Cardiac muscle cell (in vitro differentiated cells and primary cell): ENCODE measurements around the gene ABCA4. TPM values are rescaled to one million over a fixed set of nuclear protein-coding genes. Genes with fewer than 3 reads are reported as not detected.
"Not testable (repeated sequence)": the region's sequence is repeated elsewhere in the genome, so short reads cannot be mapped to it uniquely, and the experiment has no call there.

Experiments
- DNase-seq, 2 donors: peaks; one replicate each; pipeline versions ENCODE4 v3.0.0 to v3.0.0-alpha.2; 2010 to 2017; ENCODE audit warnings: low read depth in 1 of 2, low spot score in 1 of 2
- H3K27ac ChIP-seq: fragments of 200-600 bp; sonication (generic); 2 replicates; pipeline ENCODE4 v1.5.1; 2016
- H3K27me3 ChIP-seq: fragments of 200-600 bp; sonication (generic); 2 replicates; pipeline ENCODE4 v1.6.0; 2016; ENCODE audit warnings: control low read depth
- H3K36me3 ChIP-seq: fragments of 200-600 bp; sonication (generic); 2 replicates; pipeline ENCODE4 v1.5.1; 2016; ENCODE audit warnings: control low read depth
- H3K4me1 ChIP-seq: fragments of 200-600 bp; sonication (generic); 2 replicates; pipeline ENCODE4 v1.8.1; 2017; ENCODE audit warnings: low read depth, mild to moderate bottlenecking, mixed run types
- H3K4me3 ChIP-seq: fragments of 200-600 bp; sonication (generic); 2 replicates; pipeline ENCODE4 v1.5.1; 2016; ENCODE audit warnings: mild to moderate bottlenecking
- H3K9me3 ChIP-seq: fragments of 200-600 bp; sonication (generic); 2 replicates; pipeline ENCODE4 v1.5.1; 2017; ENCODE audit warnings: low read depth, mild to moderate bottlenecking, control low read depth
- polyA plus RNA-seq: library from polyadenylated mRNA; unstranded; fragments of >200 nt; fragmentation: Nextera tagmentation; extraction: Ambion mirVana; gene quantifications from 2 replicates; pipeline ENCODE4 v1.2.1, GENCODE V29; 2016
- total RNA-seq: library from RNA; depleted of rRNA; stranded (reverse); fragments of >200 nt; gene quantifications from 2 replicates; pipeline ENCODE4 v1.2.3, GENCODE V29; 2016
- TF ChIP-seq, protein P1 (sequence below): IDR thresholded peaks from 2 replicates; pipeline ENCODE4 v1.5.1; 2012; ENCODE audit warnings: low read depth, mild to moderate bottlenecking, low read length

The ABCA4 gene
- total and polyA plus RNA-seq, 2 experiments from 2014 or later: 0.15 TPM; not detected in 1

- no peaks in the 10 kb centered on the region for H3K27me3 ChIP-seq
- no peaks in the 10 kb centered on the region for H3K36me3 ChIP-seq
- TF ChIP-seq, protein P1, sequence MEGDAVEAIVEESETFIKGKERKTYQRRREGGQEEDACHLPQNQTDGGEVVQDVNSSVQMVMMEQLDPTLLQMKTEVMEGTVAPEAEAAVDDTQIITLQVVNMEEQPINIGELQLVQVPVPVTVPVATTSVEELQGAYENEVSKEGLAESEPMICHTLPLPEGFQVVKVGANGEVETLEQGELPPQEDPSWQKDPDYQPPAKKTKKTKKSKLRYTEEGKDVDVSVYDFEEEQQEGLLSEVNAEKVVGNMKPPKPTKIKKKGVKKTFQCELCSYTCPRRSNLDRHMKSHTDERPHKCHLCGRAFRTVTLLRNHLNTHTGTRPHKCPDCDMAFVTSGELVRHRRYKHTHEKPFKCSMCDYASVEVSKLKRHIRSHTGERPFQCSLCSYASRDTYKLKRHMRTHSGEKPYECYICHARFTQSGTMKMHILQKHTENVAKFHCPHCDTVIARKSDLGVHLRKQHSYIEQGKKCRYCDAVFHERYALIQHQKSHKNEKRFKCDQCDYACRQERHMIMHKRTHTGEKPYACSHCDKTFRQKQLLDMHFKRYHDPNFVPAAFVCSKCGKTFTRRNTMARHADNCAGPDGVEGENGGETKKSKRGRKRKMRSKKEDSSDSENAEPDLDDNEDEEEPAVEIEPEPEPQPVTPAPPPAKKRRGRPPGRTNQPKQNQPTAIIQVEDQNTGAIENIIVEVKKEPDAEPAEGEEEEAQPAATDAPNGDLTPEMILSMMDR: no peak
- no peaks in the 10 kb centered on the region for H3K4me1 ChIP-seq
- DNase-seq: no peak
- H3K27ac ChIP-seq: no peak overlapping the region
- H3K4me3 ChIP-seq: no peak overlapping the region
- H3K9me3 ChIP-seq: no peaks in the 10 kb centered on the region
These were observed 116.0 kb downstream of the ABCA4 start for GRCh38 chr1:94004924-94005323.

GRCh38 chr1:94002046-94002787 lies 118.7 kb downstream of the ABCA4 start:
- TF ChIP-seq, protein P1: no peak
- Histone ChIP-seq H3K4me1 (no peaks in the 10 kb centered on the region), H3K9me3 (no peaks in the 10 kb centered on the region), H3K27me3 (no peaks in the 10 kb centered on the region), H3K27ac (no peak overlapping the region), H3K36me3 (no peaks in the 10 kb centered on the region), H3K4me3 (no peak overlapping the region)
- no peak for DNase-seq

- Histone ChIP-seq H3K4me3 (no peak overlapping the region), H3K27me3 (no peaks in the 10 kb centered on the region), H3K9me3 (no peaks in the 10 kb centered on the region), H3K4me1 (no peaks in the 10 kb centered on the region), H3K36me3 (no peaks in the 10 kb centered on the region), H3K27ac (no peak overlapping the region)
- TF ChIP-seq, protein P1: no peak
- DNase-seq: no peak
These were observed 119.4 kb downstream of the ABCA4 start for GRCh38 chr1:94001397-94002045.

DNA sequence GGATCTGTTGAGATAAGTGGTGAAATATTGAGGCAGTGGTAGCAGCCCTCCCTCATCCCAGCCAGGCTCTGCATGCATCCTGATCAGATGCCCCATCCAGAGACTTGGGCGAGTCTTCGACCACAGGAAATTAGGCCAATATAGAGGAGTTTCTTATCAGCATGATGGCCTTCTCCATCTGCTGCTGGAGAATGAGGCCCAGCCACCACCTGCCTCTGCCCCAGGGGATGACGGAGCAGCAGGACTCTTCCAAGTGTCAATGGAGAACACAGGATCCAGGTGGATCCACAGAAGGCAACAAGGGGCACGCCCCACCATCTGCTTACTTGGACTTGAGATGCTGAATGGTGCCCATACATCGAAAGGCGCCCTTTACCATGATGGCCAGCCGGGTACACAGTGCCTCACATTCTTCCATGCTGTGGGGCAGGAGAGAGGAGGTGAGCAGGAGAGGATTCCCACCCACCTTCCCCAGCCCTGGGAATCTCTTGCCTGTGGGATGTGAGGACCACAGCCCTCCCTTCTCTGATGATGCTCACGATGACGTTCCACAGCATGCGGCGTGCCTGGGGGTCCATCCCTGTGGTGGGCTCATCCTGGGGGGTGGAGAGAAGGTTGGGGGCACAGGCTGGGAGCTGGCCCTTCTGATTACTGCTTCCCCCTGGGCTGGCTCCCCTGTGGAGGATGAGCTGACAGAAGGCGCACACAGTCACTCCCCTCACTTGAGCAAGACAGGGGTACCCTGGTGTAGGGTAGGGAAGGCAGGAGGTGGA lies 120.3 kb downstream of the ABCA4 start:
- Histone ChIP-seq H3K27ac (no peak overlapping the region), H3K4me3 (no peak overlapping the region), H3K4me1 (no peaks in the 10 kb centered on the region), H3K27me3 (no peaks in the 10 kb centered on the region), H3K9me3 (no peaks in the 10 kb centered on the region), H3K36me3 (no peaks in the 10 kb centered on the region)
- no peak for DNase-seq
- TF ChIP-seq, protein P1: no peak

DNA sequence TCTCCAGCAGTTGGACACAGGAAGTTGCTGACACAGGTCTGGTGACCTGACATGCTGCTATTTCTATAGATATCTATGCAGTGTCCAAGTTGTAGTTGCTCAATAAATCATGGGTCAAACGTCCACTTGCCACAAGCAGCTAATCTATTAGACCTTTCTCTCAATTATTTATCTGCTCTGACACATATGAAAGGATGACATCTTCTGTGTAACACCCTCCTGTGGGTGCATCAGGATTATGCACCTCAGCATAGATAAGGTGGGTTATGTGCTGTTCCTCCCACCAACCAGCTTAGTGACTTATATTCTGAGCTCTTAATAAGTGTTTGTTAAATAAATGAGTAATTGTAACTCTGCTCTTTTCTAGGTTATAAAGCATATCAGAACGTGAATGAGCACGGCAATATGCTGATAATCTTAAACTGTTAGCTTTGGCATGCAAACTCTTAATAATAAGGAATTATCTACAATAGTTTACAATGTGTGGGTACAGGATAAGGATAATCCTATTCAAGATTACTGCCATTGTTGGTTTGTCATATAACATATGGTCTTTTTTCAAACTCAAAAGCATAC lies 121.0 kb downstream of the ABCA4 start:
- Histone ChIP-seq H3K4me1 (no peaks in the 10 kb centered on the region), H3K9me3 (no peaks in the 10 kb centered on the region), H3K27me3 (no peaks in the 10 kb centered on the region), H3K27ac (no peak overlapping the region), H3K4me3 (no peak overlapping the region), H3K36me3 (no peaks in the 10 kb centered on the region)
- DNase-seq: no peak
- TF ChIP-seq, protein P1: no peak

DNA sequence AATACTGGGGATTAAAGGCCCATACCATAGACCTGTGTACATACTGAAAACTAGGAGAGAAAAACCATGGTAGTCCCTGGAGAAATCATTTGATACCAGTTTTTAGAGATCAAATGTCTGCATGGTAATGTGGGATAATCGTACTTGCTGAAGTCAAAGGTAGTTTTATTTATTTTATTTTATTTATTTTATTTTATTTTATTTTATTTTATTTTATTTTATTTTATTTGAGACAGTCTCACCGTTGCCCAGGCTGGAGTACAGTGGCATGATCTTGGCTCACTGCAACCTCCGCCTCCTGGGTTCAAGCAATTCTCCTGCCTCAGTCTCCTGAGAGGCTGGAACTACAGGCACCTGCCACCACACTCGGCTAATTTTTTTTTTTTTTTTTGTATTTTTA lies 122.4 kb downstream of the ABCA4 start:
- H3K9me3 ChIP-seq, H3K27ac ChIP-seq, H3K36me3 ChIP-seq, DNase-seq, H3K4me3 ChIP-seq, H3K27me3 ChIP-seq, H3K4me1 ChIP-seq: not testable (repeated sequence)
